HG02798 (cell line): ENCODE measurements around the gene WNT3.
"Not testable (repeated sequence)": the region's sequence is repeated elsewhere in the genome, so short reads cannot be mapped to it uniquely, and the experiment has no call there.

Source experiments
- ATAC-seq: cut with Tn5 transposase; IDR thresholded peaks from one replicate; pipeline ENCODE4 v1.9.1; 2021; ENCODE audit warnings: mild to moderate bottlenecking; ENCODE audit not compliant: unreplicated experiment, poor library complexity

The WNT3 gene

GRCh38 chr17:46818316-46818928, at the start of gene WNT3:
TSS of gene WNT3 (minus strand) at chr17:46818692. CDS start at chr17:46818597, 95 bp downstream.
- ATAC-seq, result no peak

- no peak for ATAC-seq
Observed at GRCh38 chr17:46866747-46867146, 48.3 kb upstream of the WNT3 start.

- ATAC-seq, result no peak
Observed at GRCh38 chr17:46866325-46866724, 47.8 kb upstream of the WNT3 start.

GRCh38 chr17:46865100-46865499, 46.6 kb upstream of the WNT3 start:
- no peak for ATAC-seq

- ATAC-seq, result no peak
Observed at GRCh38 chr17:46863383-46864121, 45.1 kb upstream of the WNT3 start.

- no peak for ATAC-seq
Observed at GRCh38 chr17:46862949-46863348, 44.5 kb upstream of the WNT3 start.

GRCh38 chr17:46859996-46860395, 41.5 kb upstream of the WNT3 start:
- no peak for ATAC-seq

GRCh38 chr17:46857600-46857999, 39.1 kb upstream of the WNT3 start:
- no peak for ATAC-seq

- ATAC-seq, result no peak
Observed at GRCh38 chr17:46854948-46855347, 36.5 kb upstream of the WNT3 start.

- ATAC-seq, result no peak
Observed at GRCh38 chr17:46854515-46854914, 36.0 kb upstream of the WNT3 start.

GRCh38 chr17:46853896-46854444, 35.5 kb upstream of the WNT3 start:
- ATAC-seq, result no peak

- no peak for ATAC-seq
Observed at GRCh38 chr17:46851029-46851741, 32.7 kb upstream of the WNT3 start, which contains the start of gene WNT9B. TSS of gene WNT9B (plus strand) at chr17:46851583. CDS start at chr17:46851639, 56 bp downstream.

- no peak for ATAC-seq
Observed at GRCh38 chr17:46850688-46851028, 32.2 kb upstream of the WNT3 start.

GRCh38 chr17:46848534-46848933, 30.0 kb upstream of the WNT3 start:
- no peak for ATAC-seq

GRCh38 chr17:46847204-46848191, 29.0 kb upstream of the WNT3 start:
- ATAC-seq, result no peak

GRCh38 chr17:46842835-46843234, 24.3 kb upstream of the WNT3 start:
- ATAC-seq, result no peak

GRCh38 chr17:46841561-46842379, 23.3 kb upstream of the WNT3 start:
- no peak for ATAC-seq

GRCh38 chr17:46840596-46840995, 22.1 kb upstream of the WNT3 start:
- ATAC-seq, result not testable (repeated sequence)

- no peak for ATAC-seq
Observed at GRCh38 chr17:46839211-46839610, 20.7 kb upstream of the WNT3 start.
